ENCODE results near the gene CCDC91.

GRCh38 chr12:28453686-28454085 is 263.4 kb downstream of the CCDC91 start:
- TF ChIP-seq CTCF (IDR thresholded peaks at IDR 0.05): no peak
- no peak for TF ChIP-seq POLR2A (IDR thresholded peaks at IDR 0.05)
